GM12801 (cell line): Measurements from ENCODE around the gene EMP1.

Experiments used
- TF ChIP-seq, protein P1 (sequence below): IDR thresholded peaks from one replicate; pipeline ENCODE4 v1.5.1; 2011; ENCODE audit warnings: control low read depth; ENCODE audit not compliant: insufficient read length; ENCODE audit errors: extremely low read depth

EMP1 gene

DNA sequence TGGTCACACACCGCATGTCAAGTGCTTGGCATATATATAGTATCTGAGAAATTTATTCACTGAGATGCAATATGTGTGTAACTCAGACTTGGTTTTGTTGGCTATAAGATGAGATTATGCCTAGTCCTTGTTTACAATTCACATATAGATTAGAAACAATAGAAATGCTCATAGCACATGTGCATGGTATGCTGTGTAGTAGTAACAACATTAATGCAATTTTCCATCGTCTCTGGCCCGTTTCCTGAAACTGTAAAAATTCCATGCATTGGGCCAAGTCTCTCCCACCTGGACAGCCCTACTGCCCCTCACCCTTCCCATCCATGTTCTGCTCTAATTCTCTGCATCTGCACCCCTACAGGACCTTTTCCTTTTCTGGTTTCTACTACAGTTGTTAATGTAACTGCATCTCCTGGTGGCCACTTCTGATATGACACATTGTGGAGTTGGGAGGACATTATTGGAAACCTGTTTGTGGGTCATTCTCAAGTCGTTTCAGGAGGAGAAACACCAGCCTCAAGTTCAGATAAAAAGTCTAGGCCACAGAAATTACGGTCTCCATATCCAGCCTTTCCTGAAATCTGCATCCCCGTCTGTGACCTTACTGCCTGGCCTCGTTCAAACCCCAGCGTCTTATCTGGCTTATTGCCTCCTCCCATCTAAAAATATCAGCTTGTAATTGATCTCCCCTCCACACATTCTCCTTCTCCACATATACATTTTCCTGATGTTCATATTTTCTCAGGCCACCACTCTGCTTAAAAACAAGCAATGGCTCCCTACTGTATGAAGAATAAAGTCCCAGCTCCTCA lies 37.5 kb downstream of the EMP1 start:
- TF ChIP-seq, protein P1, sequence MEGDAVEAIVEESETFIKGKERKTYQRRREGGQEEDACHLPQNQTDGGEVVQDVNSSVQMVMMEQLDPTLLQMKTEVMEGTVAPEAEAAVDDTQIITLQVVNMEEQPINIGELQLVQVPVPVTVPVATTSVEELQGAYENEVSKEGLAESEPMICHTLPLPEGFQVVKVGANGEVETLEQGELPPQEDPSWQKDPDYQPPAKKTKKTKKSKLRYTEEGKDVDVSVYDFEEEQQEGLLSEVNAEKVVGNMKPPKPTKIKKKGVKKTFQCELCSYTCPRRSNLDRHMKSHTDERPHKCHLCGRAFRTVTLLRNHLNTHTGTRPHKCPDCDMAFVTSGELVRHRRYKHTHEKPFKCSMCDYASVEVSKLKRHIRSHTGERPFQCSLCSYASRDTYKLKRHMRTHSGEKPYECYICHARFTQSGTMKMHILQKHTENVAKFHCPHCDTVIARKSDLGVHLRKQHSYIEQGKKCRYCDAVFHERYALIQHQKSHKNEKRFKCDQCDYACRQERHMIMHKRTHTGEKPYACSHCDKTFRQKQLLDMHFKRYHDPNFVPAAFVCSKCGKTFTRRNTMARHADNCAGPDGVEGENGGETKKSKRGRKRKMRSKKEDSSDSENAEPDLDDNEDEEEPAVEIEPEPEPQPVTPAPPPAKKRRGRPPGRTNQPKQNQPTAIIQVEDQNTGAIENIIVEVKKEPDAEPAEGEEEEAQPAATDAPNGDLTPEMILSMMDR, result no peak

DNA sequence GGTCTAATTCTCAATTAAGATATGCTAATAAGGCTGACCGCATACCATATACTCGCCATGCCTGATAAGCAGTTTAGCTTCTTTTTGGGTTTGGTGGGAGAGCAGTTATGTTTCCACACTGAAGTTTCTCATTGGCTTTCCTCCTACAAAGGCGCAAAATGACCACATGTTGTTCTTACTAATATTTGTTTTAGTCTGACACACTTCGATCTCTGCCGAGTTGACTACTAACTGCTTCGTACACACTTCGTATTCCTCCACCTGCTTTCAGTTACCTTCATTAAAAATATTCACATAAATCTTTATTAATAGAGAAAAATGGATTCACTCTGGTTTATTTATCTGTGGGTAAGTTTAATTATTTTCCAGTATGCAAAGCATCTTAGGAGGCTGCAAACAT lies 41.7 kb downstream of the EMP1 start:
- TF ChIP-seq, protein P1, result no peak

DNA sequence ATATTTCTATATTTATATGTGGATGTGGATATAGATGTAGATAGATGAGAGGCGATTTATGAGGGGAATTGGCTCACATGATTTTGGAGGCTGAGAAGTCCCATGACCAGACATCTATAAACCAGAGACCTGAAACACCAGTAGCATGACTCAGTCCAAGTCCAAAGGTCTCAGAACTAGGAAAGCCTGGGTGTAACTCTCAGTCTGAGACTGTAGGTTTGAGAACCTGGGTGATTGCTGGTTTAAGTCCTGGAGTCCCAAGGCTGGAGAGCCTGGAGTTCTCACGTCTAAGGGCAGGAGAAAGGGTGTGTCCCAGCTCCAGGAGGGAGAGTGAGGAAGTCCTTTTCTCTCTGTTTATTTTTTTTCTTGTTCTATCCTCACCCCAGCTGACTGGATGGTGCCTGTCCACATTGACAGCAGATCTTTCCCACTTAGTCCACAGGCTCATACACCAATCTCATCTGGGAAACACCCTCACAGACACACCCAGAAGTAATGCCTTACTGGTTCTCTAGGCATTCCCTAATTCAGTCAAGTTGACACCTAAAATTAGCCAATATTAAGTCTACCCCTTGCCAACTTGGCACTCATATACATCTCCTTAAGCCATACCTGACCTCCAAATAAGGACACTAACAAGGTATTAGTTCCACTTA lies 45.4 kb downstream of the EMP1 start:
- TF ChIP-seq, protein P1, result no peak

DNA sequence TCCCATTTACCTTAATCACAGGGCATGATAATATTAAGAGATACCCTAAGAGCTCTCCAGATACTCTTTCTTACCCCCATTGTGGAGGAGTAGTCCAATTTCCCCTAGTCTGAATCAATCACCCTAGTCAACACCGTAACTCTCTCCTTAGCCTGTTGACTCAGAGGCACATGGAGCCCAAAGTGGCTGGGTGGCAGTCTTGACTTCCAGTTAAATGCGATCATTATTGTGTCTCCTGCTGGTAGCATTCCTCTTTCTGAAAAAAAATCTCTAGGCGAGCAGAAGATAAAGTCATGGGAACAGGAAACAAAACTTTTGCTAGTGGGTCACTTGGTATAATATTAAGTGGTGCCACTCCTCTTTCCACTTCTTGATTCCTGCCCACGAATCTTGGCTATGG lies 46.4 kb downstream of the EMP1 start:
- TF ChIP-seq, protein P1, result no peak

DNA sequence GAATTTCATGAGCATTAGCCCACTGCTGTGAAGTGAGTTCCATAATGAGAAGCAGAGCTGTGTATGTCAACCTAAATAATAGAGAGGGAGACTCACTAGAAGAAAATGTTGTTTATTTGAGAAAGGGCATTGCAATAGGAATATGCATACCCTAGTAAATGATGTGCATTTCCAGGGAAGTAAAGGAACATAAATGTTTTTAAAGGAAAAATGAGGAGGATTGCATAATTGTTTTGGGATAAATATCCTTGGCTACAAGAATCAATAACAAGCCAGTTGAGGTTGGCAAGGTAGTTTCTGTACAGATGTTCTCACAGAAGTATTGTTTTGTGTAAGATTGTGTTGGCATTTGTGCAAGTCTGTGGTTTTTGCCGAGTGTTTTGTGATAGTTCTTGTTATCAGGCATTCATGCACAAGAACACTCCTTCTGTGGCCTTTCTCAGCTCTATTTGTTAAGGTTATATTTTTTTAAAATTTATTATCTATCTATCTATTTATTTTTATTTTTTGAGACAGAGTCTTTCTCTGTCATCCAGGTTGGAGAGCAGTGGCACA lies 47.1 kb downstream of the EMP1 start:
- TF ChIP-seq, protein P1, result no peak

DNA sequence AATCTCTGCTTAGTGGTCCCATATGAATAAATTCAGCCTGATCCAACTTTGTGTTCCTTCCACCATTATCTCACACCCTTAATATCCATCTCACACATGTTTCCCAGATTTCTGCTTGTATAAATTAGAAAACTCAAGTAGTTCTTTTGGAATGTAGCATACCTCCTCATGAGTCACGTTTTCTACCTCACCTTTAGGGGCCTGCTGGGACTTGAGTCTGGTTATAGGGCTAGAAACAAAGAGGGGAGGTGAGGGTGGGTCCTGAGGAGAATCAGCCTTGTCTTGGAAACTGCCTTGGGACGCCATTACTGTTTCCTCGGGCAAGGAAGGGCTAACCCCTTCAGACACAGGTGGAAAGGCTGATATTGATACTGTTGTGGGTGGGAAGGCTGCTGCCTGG lies 51.1 kb downstream of the EMP1 start:
- TF ChIP-seq, protein P1, result no peak

DNA sequence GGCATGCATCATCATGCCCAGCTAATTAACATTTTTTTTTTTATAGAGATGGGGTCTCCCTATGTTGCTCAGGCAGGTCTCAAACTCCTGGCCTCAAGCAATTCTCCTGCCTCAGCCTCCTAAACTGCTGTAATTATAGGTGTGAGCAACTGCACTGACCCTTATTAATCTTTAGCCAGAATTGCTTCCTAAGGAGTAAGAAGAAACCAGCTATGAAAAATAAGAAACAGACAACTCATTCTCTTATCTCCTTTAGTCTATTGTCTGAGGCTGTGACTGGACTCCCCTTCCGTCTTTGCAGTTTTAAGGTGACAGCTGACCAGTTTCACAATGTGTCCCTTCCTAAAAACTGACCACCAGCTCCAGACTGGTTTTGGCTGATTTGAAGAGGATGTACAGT lies 52.4 kb downstream of the EMP1 start:
- TF ChIP-seq, protein P1, result no peak
